RWPE1 (cell line): ENCODE measurements around the gene HDAC9.

Source experiments
- CTCF ChIA-PET: fragments of 350-600 bp; sonication (Branson Sonifier 250); formaldehyde crosslinking; extraction: SDS; loops from one replicate; lab custom pipeline; 2021; lab: Yijun Ruan, JAX
- POLR2A ChIA-PET: fragments of 400-600 bp; formaldehyde crosslinking; extraction: SDS; loops from one replicate; lab custom pipeline; 2020; ENCODE audit warnings: antibody characterized with exemption; ENCODE audit not compliant: low non-redundant PET; lab: Yijun Ruan, JAX
- DNase-seq: peaks from one replicate; pipeline ENCODE4 v3.0.0; 2012; ENCODE audit warnings: low spot score
- H3K27ac ChIP-seq: fragments of 450-650 bp; 2 replicates; pipeline ENCODE4 v1.5.1; 2017
- CTCF ChIP-seq: fragments of 450-650 bp; conservative IDR thresholded peaks from 2 replicates; pipeline ENCODE4 v1.5.1; 2017; ENCODE audit warnings: low read depth, mild to moderate bottlenecking

The HDAC9 gene

GRCh38 chr7:18573410-18574234, 78.1 kb downstream of the HDAC9 start:
- ChIA-PET POLR2A (no interaction called here), CTCF (interaction anchor here (0.7 to 1.4 kb wide), 3 partner anchors 216 to 846 kb away, joined by 3 to 5 read pairs (median 5); no protein-coding TSS in a partner anchor)
- H3K27ac ChIP-seq = no peak overlapping the region
- DNase-seq = no peak
- no peak for TF ChIP-seq CTCF

- no peak for TF ChIP-seq CTCF
- DNase-seq = no peak
- ChIA-PET POLR2A (no interaction called here), CTCF (interaction anchor here (0.7 to 1.4 kb wide), 3 partner anchors 217 to 1585 kb away, joined by 3 to 5 read pairs (median 5); no protein-coding TSS in a partner anchor)
- no peak overlapping the region for H3K27ac ChIP-seq
Observed at GRCh38 chr7:18574235-18574540, 78.6 kb downstream of the HDAC9 start.

- no peak for DNase-seq
- ChIA-PET CTCF (interaction anchor here (0.7 kb wide), 1 partner anchor 1585 kb away, joined by 3 read pairs; no protein-coding TSS in a partner anchor), POLR2A (no interaction called here)
- TF ChIP-seq CTCF = no peak
- no peak overlapping the region for H3K27ac ChIP-seq
Observed at GRCh38 chr7:18574676-18575075, 79.1 kb downstream of the HDAC9 start.

- POLR2A ChIA-PET = no interaction called here
- no peak overlapping the region for H3K27ac ChIP-seq
- no peak for TF ChIP-seq CTCF
- DNase-seq = no peak
- CTCF ChIA-PET = interaction anchor here (0.9 kb wide), 1 partner anchor 218 kb away, joined by 5 read pairs; no protein-coding TSS in a partner anchor
Observed at GRCh38 chr7:18575622-18576572, 80.3 kb downstream of the HDAC9 start.

- H3K27ac ChIP-seq = no peak overlapping the region
- DNase-seq = no peak
- CTCF ChIA-PET = interaction anchor here (0.8 to 0.9 kb wide), 2 partner anchors 220 to 227 kb away, joined by 4 to 5 read pairs; no protein-coding TSS in a partner anchor
- no peak for TF ChIP-seq CTCF
- POLR2A ChIA-PET = no interaction called here
Observed at GRCh38 chr7:18577096-18577771, 81.7 kb downstream of the HDAC9 start.

GRCh38 chr7:18579698-18580097, 84.1 kb downstream of the HDAC9 start:
- POLR2A ChIA-PET = no interaction called here
- H3K27ac ChIP-seq = no peak overlapping the region
- TF ChIP-seq CTCF = no peak
- CTCF ChIA-PET = interaction anchor here (1.6 kb wide), 1 partner anchor 11 kb away, joined by 3 read pairs; no protein-coding TSS in a partner anchor
- no peak for DNase-seq
